Prostate gland (tissue), 2 donors: ENCODE results near the gene LRRN3.

Experiments used
- CTCF ChIP-seq, 4 experiments: fragments of 200-600 bp in 2 of 4; fragments of 450-650 bp in 2 of 4; sonication (generic) in 2 of 4; IDR thresholded peaks; 1 replicate in 3 of 4; 2 replicates in 1 of 4; pipeline ENCODE4 v1.5.1; 2016 to 2019; ENCODE audit warnings: antibody characterized with exemption in 4 of 4, mild to moderate bottlenecking in 2 of 4, moderate library complexity in 2 of 4
- POLR2A ChIP-seq: fragments of 450-650 bp; IDR thresholded peaks from one replicate; pipeline ENCODE4 v1.6.1; 2016; ENCODE audit warnings: antibody characterized with exemption, mild to moderate bottlenecking

GRCh38 chr7:111067251-111067650 lies 23.7 kb upstream of the LRRN3 start:
- TF ChIP-seq CTCF (IDR thresholded peaks at IDR 0.05) (no peak), POLR2A (no peak)
